Vagina (tissue), 2 donors: ENCODE measurements around the gene FASTKD1.
"Not testable (repeated sequence)": the region's sequence is repeated elsewhere in the genome, so short reads cannot be mapped to it uniquely, and the experiment has no call there.

Source experiments
- CTCF ChIP-seq, 3 experiments: fragments of 450-650 bp in 2 of 3; fragments of 200-600 bp in 1 of 3; sonication (generic) in 1 of 3; IDR thresholded peaks; one replicate each; pipeline ENCODE4 v1.5.1; 2017 to 2019; ENCODE audit warnings: antibody characterized with exemption in 3 of 3, mild to moderate bottlenecking in 2 of 3, moderate library complexity in 2 of 3
- POLR2A ChIP-seq, 2 donors: fragments of 450-650 bp; IDR thresholded peaks; one replicate each; pipeline ENCODE4 v1.6.1; 2017; ENCODE audit warnings: antibody characterized with exemption in 2 of 2, mild to moderate bottlenecking in 2 of 2, moderate library complexity in 2 of 2
- POLR2AphosphoS5 ChIP-seq, 2 donors: sonication (generic); formaldehyde crosslinking; IDR thresholded peaks; one replicate each; pipeline ENCODE4 v1.9.0; 2017; ENCODE audit warnings: antibody characterized with exemption in 2 of 2, mild to moderate bottlenecking in 2 of 2, low read depth in 1 of 2; ENCODE audit not compliant: insufficient read depth in 1 of 2

- TF ChIP-seq CTCF (IDR thresholded peaks at IDR 0.05); POLR2A (IDR thresholded peaks at IDR 0.05); POLR2AphosphoS5 (IDR thresholded peaks at IDR 0.05; ENCODE audit: insufficient read depth in 1 of 2, low read depth in 1 of 2): not testable (repeated sequence)
Observed at GRCh38 chr2:169582552-169583266, 9.0 kb upstream of the FASTKD1 start.
